ENCODE measurements around the gene RPUSD1. TPM values are rescaled to one million over a fixed set of nuclear protein-coding genes. Genes with fewer than 3 reads are reported as not detected.

The RPUSD1 gene
- total and polyA plus RNA-seq, 12 donors: 5.8 to 23.3 (median 8.2) TPM

GRCh38 chr16:734981-735881, 53.0 kb downstream of the RPUSD1 start:
- H3K4me1 ChIP-seq: peaks cover 5 to 11% (median 9%) of the 10 kb centered on the region in 9 donors
- H3K9me3 ChIP-seq: no peaks in the 10 kb centered on the region
- no peak overlapping the region for H3K27ac ChIP-seq
- 95 to 96% methylated on average over 25 of the region's 25 CpGs for WGBS, 2 donors
- DNase-seq (no peak), ATAC-seq (no peak)
- TF ChIP-seq, protein P1, sequence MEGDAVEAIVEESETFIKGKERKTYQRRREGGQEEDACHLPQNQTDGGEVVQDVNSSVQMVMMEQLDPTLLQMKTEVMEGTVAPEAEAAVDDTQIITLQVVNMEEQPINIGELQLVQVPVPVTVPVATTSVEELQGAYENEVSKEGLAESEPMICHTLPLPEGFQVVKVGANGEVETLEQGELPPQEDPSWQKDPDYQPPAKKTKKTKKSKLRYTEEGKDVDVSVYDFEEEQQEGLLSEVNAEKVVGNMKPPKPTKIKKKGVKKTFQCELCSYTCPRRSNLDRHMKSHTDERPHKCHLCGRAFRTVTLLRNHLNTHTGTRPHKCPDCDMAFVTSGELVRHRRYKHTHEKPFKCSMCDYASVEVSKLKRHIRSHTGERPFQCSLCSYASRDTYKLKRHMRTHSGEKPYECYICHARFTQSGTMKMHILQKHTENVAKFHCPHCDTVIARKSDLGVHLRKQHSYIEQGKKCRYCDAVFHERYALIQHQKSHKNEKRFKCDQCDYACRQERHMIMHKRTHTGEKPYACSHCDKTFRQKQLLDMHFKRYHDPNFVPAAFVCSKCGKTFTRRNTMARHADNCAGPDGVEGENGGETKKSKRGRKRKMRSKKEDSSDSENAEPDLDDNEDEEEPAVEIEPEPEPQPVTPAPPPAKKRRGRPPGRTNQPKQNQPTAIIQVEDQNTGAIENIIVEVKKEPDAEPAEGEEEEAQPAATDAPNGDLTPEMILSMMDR (IDR thresholded peaks at IDR 0.05): no peak
- H3K36me3 ChIP-seq: peaks cover 0 to 90% (median 34%) of the 10 kb centered on the region in 9 donors
- intact Hi-C loops (cut with DNase I): no loop called here
- no peak overlapping the region for H3K4me3 ChIP-seq
- H3K27me3 ChIP-seq: no peaks in the 10 kb centered on the region

Small RNAs within 50 kb of the gene (microRNA-seq; reads per million reads assigned to microRNA genes)
- 0 reads per million in 2 donors for gene MIR662

Other genes with a start within 250 kb of the RPUSD1 start
- not detected for gene PRR35, start 228.0 kb downstream of the RPUSD1 start, total RNA-seq
- not detected for gene PRR35, start 228.0 kb downstream of the RPUSD1 start, polyA plus RNA-seq
- gene NHLRC4, start 221.4 kb downstream of the RPUSD1 start, total RNA-seq: under 1 TPM in 8 of 10 donors, not detected in 2; 0.12 to 0.75 (median 0.47) TPM
- under 1 TPM; 0.51 to 0.59 TPM for gene NHLRC4, start 221.4 kb downstream of the RPUSD1 start, polyA plus RNA-seq
- gene PIGQ, start 218.4 kb downstream of the RPUSD1 start, total RNA-seq: 10 to 100 TPM; 13.7 to 26.8 (median 19.2) TPM
- 10 to 100 TPM; 35.3 to 43.7 TPM for gene PIGQ, start 218.4 kb downstream of the RPUSD1 start, polyA plus RNA-seq
- gene RAB40C, start 198.3 kb downstream of the RPUSD1 start, total RNA-seq: 10 to 100 TPM in 9 of 10 donors, 1 to 10 TPM in 1; 9.1 to 16.1 (median 12.1) TPM
- 10 to 100 TPM; 19.4 to 32.0 TPM for gene RAB40C, start 198.3 kb downstream of the RPUSD1 start, polyA plus RNA-seq
- under 1 TPM; 0.11 to 0.80 (median 0.27) TPM for gene WFIKKN1, start 157.4 kb downstream of the RPUSD1 start, total RNA-seq
- gene WFIKKN1, start 157.4 kb downstream of the RPUSD1 start, polyA plus RNA-seq: under 1 TPM; 0.61 to 0.95 TPM
- gene METTL26, start 152.1 kb downstream of the RPUSD1 start, total RNA-seq: 10 to 100 TPM; 34.5 to 75.9 (median 43.8) TPM
- gene METTL26, start 152.1 kb downstream of the RPUSD1 start, polyA plus RNA-seq: 100 to 1,000 TPM; 123 to 237 TPM
- gene MCRIP2, start 146.6 kb downstream of the RPUSD1 start, total RNA-seq: 100 to 1,000 TPM in 4 of 10 donors, 10 to 100 TPM in 6; 68.8 to 152 (median 87.8) TPM
- 100 to 1,000 TPM; 163 to 474 TPM for gene MCRIP2, start 146.6 kb downstream of the RPUSD1 start, polyA plus RNA-seq
- gene WDR90, start 139.0 kb downstream of the RPUSD1 start, total RNA-seq: 10 to 100 TPM in 4 of 10 donors, 1 to 10 TPM in 6; 7.6 to 13.7 (median 9.9) TPM
- 10 to 100 TPM in 1 of 2 donors, 1 to 10 TPM in 1; 7.1 to 23.8 TPM for gene WDR90, start 139.0 kb downstream of the RPUSD1 start, polyA plus RNA-seq
- gene RHOT2, start 120.2 kb downstream of the RPUSD1 start, total RNA-seq: 100 to 1,000 TPM in 3 of 10 donors, 10 to 100 TPM in 7; 66.8 to 118 (median 89.2) TPM
- 100 to 1,000 TPM; 101 to 261 TPM for gene RHOT2, start 120.2 kb downstream of the RPUSD1 start, polyA plus RNA-seq
- gene RHBDL1, start 112.7 kb downstream of the RPUSD1 start, total RNA-seq: 1 to 10 TPM; 1.2 to 2.6 (median 2.1) TPM
- 1 to 10 TPM in 1 of 2 donors, under 1 TPM in 1; 0.90 to 7.4 TPM for gene RHBDL1, start 112.7 kb downstream of the RPUSD1 start, polyA plus RNA-seq
- 100 to 1,000 TPM; 101 to 147 (median 116) TPM for gene STUB1, start 108.0 kb downstream of the RPUSD1 start, total RNA-seq
- gene STUB1, start 108.0 kb downstream of the RPUSD1 start, polyA plus RNA-seq: 100 to 1,000 TPM in 1 of 2 donors, 10 to 100 TPM in 1; 92.7 to 165 TPM
- 10 to 100 TPM; 36.9 to 50.6 (median 44.0) TPM for gene JMJD8, start 104.0 kb downstream of the RPUSD1 start, total RNA-seq
- gene JMJD8, start 104.0 kb downstream of the RPUSD1 start, polyA plus RNA-seq: 10 to 100 TPM; 34.7 to 60.6 TPM
- gene WDR24, start 98.0 kb downstream of the RPUSD1 start, total RNA-seq: 1 to 10 TPM; 6.8 to 9.7 (median 8.4) TPM
- 1 to 10 TPM; 7.2 to 9.2 TPM for gene WDR24, start 98.0 kb downstream of the RPUSD1 start, polyA plus RNA-seq
- under 1 TPM in 6 of 10 donors, not detected in 4; 0.07 to 0.64 (median 0.12) TPM for gene FBXL16, start 82.6 kb downstream of the RPUSD1 start, total RNA-seq
- gene FBXL16, start 82.6 kb downstream of the RPUSD1 start, polyA plus RNA-seq: under 1 TPM; 0.04 to 0.07 TPM
- 10 to 100 TPM; 51.4 to 77.2 (median 60.5) TPM for gene METRN, start 73.3 kb downstream of the RPUSD1 start, total RNA-seq
- 100 to 1,000 TPM in 1 of 2 donors, 10 to 100 TPM in 1; 54.0 to 103 TPM for gene METRN, start 73.3 kb downstream of the RPUSD1 start, polyA plus RNA-seq
- 10 to 100 TPM; 23.3 to 40.3 (median 31.0) TPM for gene ANTKMT, start 67.2 kb downstream of the RPUSD1 start, total RNA-seq
- 10 to 100 TPM; 37.3 to 91.1 TPM for gene ANTKMT, start 67.2 kb downstream of the RPUSD1 start, polyA plus RNA-seq
- gene CCDC78, start 61.9 kb downstream of the RPUSD1 start, total RNA-seq: 1 to 10 TPM in 1 of 10 donors, under 1 TPM in 8, not detected in 1; 0.21 to 1.0 (median 0.30) TPM
- 1 to 10 TPM in 1 of 2 donors, under 1 TPM in 1; 0.77 to 1.7 TPM for gene CCDC78, start 61.9 kb downstream of the RPUSD1 start, polyA plus RNA-seq
- 10 to 100 TPM in 7 of 10 donors, 1 to 10 TPM in 3; 5.1 to 23.3 (median 10.6) TPM for gene HAGHL, start 61.3 kb downstream of the RPUSD1 start, total RNA-seq
- 10 to 100 TPM; 17.9 to 80.0 TPM for gene HAGHL, start 61.3 kb downstream of the RPUSD1 start, polyA plus RNA-seq
- gene CIAO3, start 47.4 kb downstream of the RPUSD1 start, total RNA-seq: 10 to 100 TPM; 18.7 to 33.0 (median 24.1) TPM
- gene CIAO3, start 47.4 kb downstream of the RPUSD1 start, polyA plus RNA-seq: 10 to 100 TPM; 29.1 to 62.9 TPM
- 1 to 10 TPM in 1 of 10 donors, under 1 TPM in 2, not detected in 7; 0.17 to 4.0 (median 0.38) TPM for gene MSLN, start 27.6 kb downstream of the RPUSD1 start, total RNA-seq
- gene MSLN, start 27.6 kb downstream of the RPUSD1 start, polyA plus RNA-seq: under 1 TPM in 1 of 2 donors, not detected in 1; 0.09 TPM
- gene CHTF18, start 239 bp upstream of the RPUSD1 start, total RNA-seq: 1 to 10 TPM; 2.8 to 8.2 (median 5.2) TPM
- gene CHTF18, start 239 bp upstream of the RPUSD1 start, polyA plus RNA-seq: 1 to 10 TPM; 6.0 to 7.0 TPM
- not detected for gene GNG13, start 12.4 kb upstream of the RPUSD1 start, total RNA-seq
- not detected for gene GNG13, start 12.4 kb upstream of the RPUSD1 start, polyA plus RNA-seq
- 10 to 100 TPM in 2 of 10 donors, 1 to 10 TPM in 8; 5.7 to 14.2 (median 7.6) TPM for gene LMF1, start 182.6 kb upstream of the RPUSD1 start, total RNA-seq
- gene LMF1, start 182.6 kb upstream of the RPUSD1 start, polyA plus RNA-seq: 10 to 100 TPM in 1 of 2 donors, 1 to 10 TPM in 1; 5.1 to 15.4 TPM
- gene SOX8, start 193.4 kb upstream of the RPUSD1 start, total RNA-seq: 1 to 10 TPM in 5 of 10 donors, under 1 TPM in 5; 0.35 to 2.3 (median 0.97) TPM
- 1 to 10 TPM in 1 of 2 donors, under 1 TPM in 1; 0.97 to 2.0 TPM for gene SOX8, start 193.4 kb upstream of the RPUSD1 start, polyA plus RNA-seq

All from heart right ventricle (tissue), 16 donors.